ENCODE results near the gene DHRSX. TPM values are rescaled to one million over a fixed set of nuclear protein-coding genes. Genes with fewer than 3 reads are reported as not detected.

Gene DHRSX
- total and polyA plus RNA-seq, 9 of the 15 experiments (the other 6 are each of a cell fraction or from before 2014, with no cell fraction given), result 0.59 to 11.0 (median 6.2) TPM

- Histone ChIP-seq H3K36me3 (ENCODE audit: control insufficient read depth, insufficient read depth, low read length) (no peaks in the 10 kb centered on the region), H3K4me3 (no peak overlapping the region), H3K27ac (ENCODE audit: extremely low read depth, low read depth, low read length) (no peak overlapping the region), H3K9ac (ENCODE audit: insufficient read depth in 1 of 2, low read depth in 2 of 2, low read length in 2 of 2) (no peak overlapping the region), H3K27me3 (ENCODE audit: control insufficient read depth in 2 of 2, insufficient read depth in 2 of 2, low read length in 2 of 2) (no peaks in the 10 kb centered on the region), H3K9me1 (ENCODE audit: control insufficient read depth, insufficient read depth, low read length) (no peaks in the 10 kb centered on the region), H2AFZ (ENCODE audit: low read depth, low read length) (peak overlapping the region; percentile 62; the same call in 1 of the 2 replicates), H4K20me1 (replicated peaks; ENCODE audit: control insufficient read depth, insufficient read depth, low read length) (no peaks in the 10 kb centered on the region), H3K4me1 (replicated peaks in 1 of 2; ENCODE audit: control insufficient read depth in 2 of 2, insufficient read depth in 2 of 2, low read length in 2 of 2) (peaks cover 0 to 5% of the 10 kb centered on the region in 2 experiments; a peak in 2 of 5 replicates), H3K9me3 (replicated peaks; ENCODE audit: control insufficient read depth, insufficient read depth, low read depth, low read length) (no peaks in the 10 kb centered on the region), H3K4me2 (ENCODE audit: insufficient read depth, low read length) (no peak overlapping the region), H3K79me2 (ENCODE audit: control insufficient read depth, insufficient read depth, low read length) (no peaks in the 10 kb centered on the region)
- intact Hi-C loops (cut with micrococcal nuclease), result no loop called here
- ChIA-PET CTCF (ENCODE audit: low intra/inter-chr PET ratio) (no interaction called here), POLR2A (no interaction called here)
- WGBS (ENCODE audit: insufficient coverage, low coverage, missing lambda C conversion rate), result 29% methylated on average over 7 of the region's 12 CpGs
- DNase-seq (ENCODE audit: extremely low read depth in 1 of 4, low spot score in 3 of 4), result peak in 1 of 4 experiments; percentile 52
- no TSS peak for BruUV-seq (replicated peaks)
- ATAC-seq, result no peak
- no peak for FAIRE-seq
- in situ Hi-C loops (cut with MboI), result no loop called here
- peak; percentile 78 for TF ChIP-seq MEIS2 (IDR thresholded peaks at IDR 0.05; ENCODE audit: partially characterized antibody)
- TF ChIP-seq NFIC (IDR thresholded peaks at IDR 0.05), result peak; percentile 79
- TF ChIP-seq ZBTB9 (CRISPR knock-in tag; IDR thresholded peaks at IDR 0.05), result peak; percentile 92
- no peak for TF ChIP-seq E2F8 (IDR thresholded peaks at IDR 0.05; ENCODE audit: low read depth, partially characterized antibody)
- no peak for TF ChIP-seq E2F3 (CRISPR knock-in tag; IDR thresholded peaks at IDR 0.05)
- TF ChIP-seq MNT (conservative IDR thresholded peaks at IDR 0.05), result 0 out of 4 replicates have a peak, but pooled peaks of 1 of the 2 experiments have one; percentile 11
- peak; percentile 68 for TF ChIP-seq ADNP (tag; IDR thresholded peaks at IDR 0.05)
- TF ChIP-seq ZSCAN29 (IDR thresholded peaks at IDR 0.05), result no peak
- TF ChIP-seq CBFA2T3 (IDR thresholded peaks at IDR 0.05), result 0 out of 2 replicates have a peak, but pooled peaks have one; percentile 11
- peak; percentile 36; the same call in 1 of the 2 replicates for TF ChIP-seq PKNOX1 (IDR thresholded peaks at IDR 0.05)
- no peak for TF ChIP-seq HDAC6 (IDR thresholded peaks at IDR 0.05; ENCODE audit: low read depth, low read length)
- no peak for TF ChIP-seq PBX2 (CRISPR knock-in tag; IDR thresholded peaks at IDR 0.05; ENCODE audit: low read depth)
- peak; percentile 51; the same call in 1 of the 2 replicates for TF ChIP-seq PBX2 (tag; conservative IDR thresholded peaks at IDR 0.05; ENCODE audit: low read depth)
Observed at GRCh38 chrX:2243913-2244460, 256.8 kb downstream of the DHRSX start.
